HEK293 (cell line): ENCODE results near the gene FOXP3.
"Not testable (repeated sequence)": the region's sequence is repeated elsewhere in the genome, so short reads cannot be mapped to it uniquely, and the experiment has no call there.

ENCODE experiments used
- CTCF ChIA-PET: fragments of 350-600 bp; formaldehyde crosslinking; extraction: SDS; loops from one replicate; lab custom pipeline; 2021; ENCODE audit warnings: antibody characterized with exemption; lab: Yijun Ruan, JAX
- POLR2A ChIA-PET: fragments of 300-600 bp; formaldehyde crosslinking; extraction: SDS; loops from one replicate; lab custom pipeline; 2020; ENCODE audit warnings: antibody characterized with exemption, inconsistent platforms; lab: Yijun Ruan, JAX
- H3K27ac ChIP-seq: fragments of 200-500 bp; sonication (Bioruptor generic); 2 replicates; pipeline ENCODE4 v1.5.1; 2014; ENCODE audit warnings: low read depth, low read length, control low read depth, inconsistent platforms; ENCODE audit errors: extremely low read depth
- H3K36me3 ChIP-seq, 2 experiments: fragments of 200-500 bp in 1 of 2; sonication (Bioruptor generic) in 1 of 2; 1 replicate in 1 of 2; 2 replicates in 1 of 2; pipeline ENCODE4 v1.5.1; 2014 to 2017; ENCODE audit warnings: inconsistent platforms in 2 of 2, low read length in 2 of 2; ENCODE audit not compliant: control insufficient read depth in 2 of 2, insufficient read depth in 1 of 2
- H3K4me1 ChIP-seq: fragments of 200-500 bp; sonication (Bioruptor generic); 2 replicates; pipeline ENCODE4 v1.5.1; 2014; ENCODE audit warnings: mild to moderate bottlenecking, low read length, inconsistent platforms; ENCODE audit not compliant: control insufficient read depth, insufficient read depth
- H3K4me3 ChIP-seq: 2 replicates; pipeline ENCODE4 v1.5.1; 2011; ENCODE audit warnings: low read depth, mild to moderate bottlenecking, control low read depth, low read length, moderate library complexity
- H3K9me3 ChIP-seq: fragments of 200-500 bp; sonication (Bioruptor generic); 2 replicates; pipeline ENCODE4 v1.5.1; 2014; ENCODE audit warnings: low read depth, low read length, inconsistent platforms; ENCODE audit not compliant: control insufficient read depth, insufficient read depth
- CTCF ChIP-seq: fragments of 450-650 bp; formaldehyde crosslinking; IDR thresholded peaks from 2 replicates; pipeline ENCODE4 v1.5.1; 2016; ENCODE audit warnings: missing biosample characterization, missing genetic modification characterization
- EGR2 ChIP-seq: fragments of 450-650 bp; formaldehyde crosslinking; IDR thresholded peaks from 2 replicates; pipeline ENCODE4 v1.5.1; 2016; ENCODE audit warnings: low read depth, missing biosample characterization, missing genetic modification characterization
- PRDM1 ChIP-seq: fragments of 450-650 bp; formaldehyde crosslinking; IDR thresholded peaks from 2 replicates; pipeline ENCODE4; 2016; ENCODE audit warnings: missing biosample characterization, missing genetic modification characterization
- ZBTB7A ChIP-seq: fragments of 450-650 bp; formaldehyde crosslinking; IDR thresholded peaks from 2 replicates; pipeline ENCODE4 v1.5.1; 2016; ENCODE audit warnings: low read depth, missing biosample characterization, missing genetic modification characterization
- ZFHX2 ChIP-seq: fragments of 450-650 bp; formaldehyde crosslinking; conservative IDR thresholded peaks from 2 replicates; pipeline ENCODE4 v1.5.1; 2016; ENCODE audit warnings: missing biosample characterization, missing genetic modification characterization
- ZNF138 ChIP-seq: fragments of 450-650 bp; formaldehyde crosslinking; IDR thresholded peaks from 2 replicates; pipeline ENCODE4 v1.5.1; 2016; ENCODE audit warnings: missing biosample characterization, missing genetic modification characterization, borderline replicate concordance
- ZNF140 ChIP-seq: fragments of 450-650 bp; formaldehyde crosslinking; IDR thresholded peaks from 2 replicates; pipeline ENCODE4 v1.5.1; 2016; ENCODE audit warnings: missing biosample characterization, missing genetic modification characterization
- ZNF223 ChIP-seq: fragments of 450-650 bp; formaldehyde crosslinking; IDR thresholded peaks from 2 replicates; pipeline ENCODE4 v1.5.1; 2016; ENCODE audit warnings: missing biosample characterization, missing genetic modification characterization
- ZNF394 ChIP-seq: fragments of 450-650 bp; formaldehyde crosslinking; IDR thresholded peaks from 2 replicates; pipeline ENCODE4 v1.5.1; 2016; ENCODE audit warnings: missing biosample characterization, missing genetic modification characterization, mild to moderate bottlenecking, moderate library complexity, borderline replicate concordance
- ZNF560 ChIP-seq: fragments of 450-650 bp; formaldehyde crosslinking; IDR thresholded peaks from 2 replicates; pipeline ENCODE4 v1.5.1; 2017; ENCODE audit warnings: missing biosample characterization, missing genetic modification characterization, borderline replicate concordance
- ZNF596 ChIP-seq: fragments of 450-650 bp; IDR thresholded peaks from 2 replicates; pipeline ENCODE4 v1.5.0; 2018; ENCODE audit warnings: missing biosample characterization, mild to moderate bottlenecking, missing genetic modification characterization, moderate library complexity
- ZNF624 ChIP-seq: fragments of 450-650 bp; formaldehyde crosslinking; IDR thresholded peaks from 2 replicates; pipeline ENCODE4 v1.5.1; 2017; ENCODE audit warnings: missing biosample characterization, missing genetic modification characterization
- ZNF670 ChIP-seq: fragments of 450-650 bp; formaldehyde crosslinking; IDR thresholded peaks from 2 replicates; pipeline ENCODE4 v1.5.1; 2016; ENCODE audit warnings: missing biosample characterization, missing genetic modification characterization, low read depth
- ZNF677 ChIP-seq: fragments of 450-650 bp; IDR thresholded peaks from 2 replicates; pipeline ENCODE4 v1.5.0; 2018; ENCODE audit warnings: missing biosample characterization, mild to moderate bottlenecking, missing genetic modification characterization, moderate library complexity
- ZNF747 ChIP-seq: fragments of 450-650 bp; formaldehyde crosslinking; IDR thresholded peaks from 2 replicates; pipeline ENCODE4 v1.5.1; 2016; ENCODE audit warnings: missing biosample characterization, missing genetic modification characterization
- ZNF785 ChIP-seq: fragments of 450-650 bp; formaldehyde crosslinking; IDR thresholded peaks from 2 replicates; pipeline ENCODE4 v1.5.1; 2016; ENCODE audit warnings: missing biosample characterization, missing genetic modification characterization

FOXP3 gene

DNA sequence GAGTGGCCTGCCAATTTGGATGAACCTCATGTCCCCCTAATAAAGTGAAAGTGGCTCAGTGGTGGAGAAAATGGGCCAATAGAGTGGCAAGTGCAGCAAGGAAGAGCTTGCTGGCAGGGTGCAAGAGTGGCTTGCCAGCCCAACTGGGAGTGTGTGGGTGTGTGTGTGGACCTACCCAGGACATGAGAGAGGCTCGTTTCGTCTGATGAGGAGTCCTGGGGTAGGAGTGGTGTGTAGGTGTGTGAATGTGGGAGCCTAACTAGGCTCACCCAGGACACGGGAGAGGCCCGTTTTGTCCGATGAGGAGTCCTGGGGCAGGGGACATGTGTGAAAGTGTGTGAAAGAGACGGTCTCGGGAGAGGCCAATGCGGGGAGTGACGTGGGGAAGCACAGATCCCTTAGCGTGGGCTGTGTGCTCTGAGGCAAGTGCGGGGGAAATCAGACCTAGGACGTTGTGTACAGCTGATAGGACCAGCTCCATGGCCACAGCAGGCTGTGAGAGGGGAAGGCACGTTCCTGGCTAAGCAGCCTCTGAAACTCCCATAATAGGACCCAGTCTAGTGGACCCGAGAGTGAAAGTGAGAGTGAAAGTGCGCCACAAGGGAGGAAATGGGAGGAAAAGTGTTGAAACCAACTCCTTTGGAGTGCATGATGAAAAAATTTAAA lies 44.2 kb upstream of the FOXP3 start:
- H3K9me3 ChIP-seq: no peaks in the 10 kb centered on the region
- H3K4me1 ChIP-seq: no peaks in the 10 kb centered on the region
- no peaks in the 10 kb centered on the region for H3K36me3 ChIP-seq
- TF ChIP-seq ZNF670 (no peak), EGR2 (peak; percentile 48; the same call in 1 of the 2 replicates), ZFHX2 (tag by site-specific recombination) (peak; percentile 60), PRDM1 (tag by site-specific recombination) (peak; percentile 6)
- TF ChIP-seq, all 188 proteins: peak for 3
- ChIA-PET POLR2A (no interaction called here), CTCF (interaction anchor here (0.9 kb wide), 1 partner anchor 17 kb away, joined by 4 read pairs; no protein-coding TSS in a partner anchor)
- H3K4me3 ChIP-seq: no peak overlapping the region
- H3K27ac ChIP-seq: no peak overlapping the region

DNA sequence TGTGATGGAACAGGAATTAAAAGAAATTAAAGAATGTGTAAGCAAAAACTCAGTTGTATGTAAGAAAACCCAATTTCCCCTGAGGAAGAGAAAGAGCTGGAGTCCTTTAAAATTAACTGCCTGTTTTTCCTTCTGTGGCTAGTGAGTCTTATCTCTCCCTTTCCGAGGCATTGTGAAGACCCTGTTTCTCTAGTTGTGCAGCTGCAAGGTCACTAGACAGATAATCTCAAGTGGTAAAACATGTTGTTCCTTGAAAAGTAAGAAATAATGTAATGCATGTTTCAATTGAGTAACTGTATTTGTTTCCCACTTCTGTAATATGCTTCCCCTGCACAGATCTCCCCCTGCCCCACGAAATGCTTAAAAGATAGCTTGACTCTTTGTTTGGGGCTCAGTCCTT lies 43.3 kb upstream of the FOXP3 start:
- POLR2A ChIA-PET, H3K4me1 ChIP-seq, H3K36me3 ChIP-seq, H3K9me3 ChIP-seq, H3K27ac ChIP-seq, H3K4me3 ChIP-seq: not testable (repeated sequence)
- CTCF ChIA-PET: interaction anchor here (0.9 kb wide), 1 partner anchor 16 kb away, joined by 4 read pairs; no protein-coding TSS in a partner anchor

DNA sequence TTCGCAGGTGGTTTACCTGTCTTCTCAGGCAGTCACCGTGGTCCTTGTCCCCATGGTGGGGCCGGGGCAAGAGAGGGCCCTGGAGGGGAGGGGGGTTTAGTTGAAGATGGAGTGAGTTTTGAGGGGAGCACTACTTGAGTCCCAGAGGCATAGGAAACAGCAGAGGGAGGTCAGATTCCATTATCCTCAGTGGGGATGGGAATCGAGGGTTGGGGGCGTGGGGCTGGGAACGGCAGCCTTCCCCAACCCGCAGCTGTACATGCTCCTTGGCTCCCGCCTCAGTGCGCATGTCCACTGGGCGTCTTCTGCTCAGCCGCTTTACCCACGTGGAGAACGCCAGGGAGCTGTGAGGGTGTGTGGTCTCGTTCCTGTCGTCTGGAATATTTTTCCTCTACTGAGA lies 38.8 kb upstream of the FOXP3 start, which contains the start of gene GAGE10:
Gene GAGE10 (plus strand): TSS at position 301 of the 400 bp plus-strand sequence. CDS start 1,214 bp downstream, outside the sequence.
- Histone ChIP-seq H3K4me1 (no peaks in the 10 kb centered on the region), H3K36me3 (no peaks in the 10 kb centered on the region), H3K27ac (no peak within 1 kb of the TSS), H3K4me3 (no peak within 1 kb of the TSS), H3K9me3 (no peaks in the 10 kb centered on the region)
- POLR2A ChIA-PET: no interaction called here
- TF ChIP-seq ZBTB7A (tag by site-specific recombination) (no peak), ZNF138 (tag by site-specific recombination) (no peak), ZNF596 (tag by site-specific recombination) (no peak), ZNF624 (no peak), ZNF747 (no peak), ZNF394 (tag by site-specific recombination) (no peak), ZNF140 (tag by site-specific recombination) (no peak), ZNF785 (tag by site-specific recombination) (no peak)
- CTCF ChIA-PET: no interaction called here

DNA sequence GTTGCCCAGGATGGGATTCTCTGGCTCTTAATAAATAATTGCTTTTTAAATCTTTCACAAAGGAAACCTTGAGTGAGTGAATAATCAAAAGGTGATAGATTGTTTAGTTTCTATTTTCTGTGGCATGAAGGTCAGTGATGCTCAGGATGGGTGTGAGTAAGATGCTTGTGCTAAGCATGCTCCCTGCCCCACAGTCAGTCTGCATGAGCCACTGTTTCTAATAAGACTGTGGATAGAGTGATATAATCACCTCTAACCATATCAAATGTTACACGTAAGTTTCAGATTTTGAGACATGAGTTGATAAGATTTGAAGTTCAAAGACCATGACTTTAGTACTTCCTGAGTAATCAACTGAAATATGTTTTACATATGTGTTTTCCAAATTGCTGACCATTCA lies 36.2 kb upstream of the FOXP3 start:
- no peak overlapping the region for H3K4me3 ChIP-seq
- H3K27ac ChIP-seq: no peak overlapping the region
- no peaks in the 10 kb centered on the region for H3K4me1 ChIP-seq
- ChIA-PET POLR2A (no interaction called here), CTCF (interaction anchor here (0.7 to 1.4 kb wide), 2 partner anchors 9 to 81 kb away, joined by 4 read pairs; no protein-coding TSS in a partner anchor)
- TF ChIP-seq ZNF560 (tag by site-specific recombination): no peak
- no peak for TF ChIP-seq CTCF (tag by site-specific recombination)
- no peak for TF ChIP-seq ZNF223 (tag by site-specific recombination)
- no peak for TF ChIP-seq ZNF677
- H3K9me3 ChIP-seq: no peaks in the 10 kb centered on the region
- no peaks in the 10 kb centered on the region for H3K36me3 ChIP-seq

DNA sequence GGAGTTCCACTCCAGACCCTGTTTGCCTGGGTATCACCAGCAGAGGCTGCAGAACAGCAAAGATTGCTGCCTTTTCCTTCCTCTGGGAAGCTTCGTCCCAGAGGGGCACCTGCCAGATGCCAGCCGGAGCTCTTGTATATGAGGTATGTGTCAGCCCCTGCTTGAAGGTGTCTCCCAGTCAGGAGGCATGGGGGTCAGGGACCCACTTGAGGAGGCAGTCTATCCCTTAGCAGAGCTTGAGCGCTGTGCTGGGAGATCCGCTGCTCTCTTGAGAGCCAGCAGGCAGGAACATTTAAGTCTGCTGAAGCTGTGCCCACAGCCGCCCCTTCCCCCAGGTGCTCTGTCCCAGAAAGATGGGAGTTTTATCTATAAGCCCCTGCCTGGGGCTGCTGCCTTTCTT lies 34.8 kb upstream of the FOXP3 start:
- POLR2A ChIA-PET, H3K4me1 ChIP-seq, H3K36me3 ChIP-seq, H3K4me3 ChIP-seq, H3K9me3 ChIP-seq, H3K27ac ChIP-seq: not testable (repeated sequence)
- CTCF ChIA-PET: interaction anchor here (0.5 to 1.4 kb wide), 2 partner anchors 8 to 379 kb away, joined by 3 to 4 read pairs; no protein-coding TSS in a partner anchor
